Fibroblast of skin of left biceps (primary cell): Measurements from ENCODE around the gene CCDC170.
"Not testable (repeated sequence)": the region's sequence is repeated elsewhere in the genome, so short reads cannot be mapped to it uniquely, and the experiment has no call there.

Experiments
- DNase-seq, 2 experiments: peaks; one replicate each; pipeline ENCODE4 v3.0.0-alpha.2; 2013; ENCODE audit warnings: low read depth in 2 of 2

The CCDC170 gene

DNA sequence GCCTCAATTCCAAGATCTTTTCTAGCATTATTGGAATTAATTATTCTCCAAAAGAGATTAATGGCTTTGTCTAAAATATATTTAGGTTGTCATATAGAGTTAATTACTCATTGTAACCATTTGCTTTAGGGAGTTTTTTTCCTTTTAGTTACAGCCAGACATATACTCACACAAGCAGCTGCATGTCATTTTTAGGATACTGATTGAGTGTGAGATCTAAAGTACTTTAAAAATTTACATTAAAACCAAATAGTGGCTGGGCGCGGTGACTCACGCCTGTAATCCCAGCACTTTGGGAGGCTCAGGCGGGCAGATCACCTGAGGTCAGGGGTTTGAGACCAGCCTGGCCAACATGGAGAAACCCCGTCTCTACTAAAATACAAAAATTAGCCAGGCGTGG lies 51.1 kb downstream of the CCDC170 start:
- DNase-seq = not testable (repeated sequence)

DNA sequence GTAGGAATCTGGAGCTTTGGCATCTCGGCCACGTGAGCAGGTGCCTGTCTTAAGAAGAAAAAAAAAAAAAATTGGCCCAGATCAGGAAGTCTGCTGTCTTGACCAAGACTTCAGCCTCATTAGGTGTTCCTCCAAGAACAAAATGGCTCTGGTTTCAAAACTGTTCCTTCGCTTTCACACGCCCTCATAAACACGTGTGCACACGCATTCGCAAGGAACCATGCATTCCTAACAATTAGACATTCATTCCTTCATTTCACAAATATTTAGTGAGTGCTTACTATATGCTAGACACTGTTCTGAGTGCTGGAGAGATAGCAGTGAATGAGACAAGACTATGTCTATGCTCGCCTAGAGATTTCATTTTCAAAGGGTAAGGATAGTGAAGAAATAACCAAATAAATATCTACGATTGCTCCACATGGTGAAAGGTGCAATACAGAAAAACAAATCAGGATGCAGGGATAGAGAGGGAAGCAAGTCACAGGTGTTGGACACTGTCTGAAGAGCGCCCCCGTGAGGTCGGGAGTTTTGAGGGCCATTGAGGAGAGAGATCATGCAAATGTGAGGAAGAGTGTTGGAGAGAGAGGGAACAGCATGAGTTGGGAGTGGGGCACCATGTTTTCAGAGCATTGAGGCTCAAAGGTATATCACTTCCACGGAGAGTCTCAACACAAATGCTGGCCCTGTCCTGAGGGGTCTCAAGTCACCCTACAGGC lies 53.3 kb downstream of the CCDC170 start:
- DNase-seq = no peak

GRCh38 chr6:151548201-151548600 lies 54.4 kb downstream of the CCDC170 start:
- DNase-seq = no peak

- no peak for DNase-seq
These were observed 56.0 kb downstream of the CCDC170 start for GRCh38 chr6:151549790-151550189.

GRCh38 chr6:151550618-151551017 lies 56.8 kb downstream of the CCDC170 start:
- no peak for DNase-seq

GRCh38 chr6:151551223-151551857 lies 57.5 kb downstream of the CCDC170 start:
- DNase-seq = no peak

GRCh38 chr6:151553416-151554165 lies 59.8 kb downstream of the CCDC170 start:
- DNase-seq = no peak

DNA sequence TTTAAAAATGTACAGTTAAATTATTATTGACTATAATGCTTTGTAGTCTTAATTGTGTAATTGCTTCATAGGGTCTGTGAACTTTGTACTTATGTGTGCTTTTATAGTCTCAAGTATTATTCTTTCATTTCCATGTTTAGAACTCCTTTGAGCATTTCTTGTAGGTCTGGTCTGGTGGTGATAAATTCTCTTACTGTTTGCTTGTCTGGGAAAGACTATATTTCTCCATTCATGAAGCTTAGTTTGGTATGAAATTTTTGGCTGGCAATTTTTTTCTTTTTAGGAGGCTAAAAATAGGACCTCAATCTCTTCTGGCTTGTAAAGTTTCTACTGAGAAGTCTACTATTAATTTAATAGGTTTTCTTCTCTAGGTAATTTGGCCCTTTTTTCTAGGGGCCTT lies 67.4 kb downstream of the CCDC170 start:
- no peak for DNase-seq

DNA sequence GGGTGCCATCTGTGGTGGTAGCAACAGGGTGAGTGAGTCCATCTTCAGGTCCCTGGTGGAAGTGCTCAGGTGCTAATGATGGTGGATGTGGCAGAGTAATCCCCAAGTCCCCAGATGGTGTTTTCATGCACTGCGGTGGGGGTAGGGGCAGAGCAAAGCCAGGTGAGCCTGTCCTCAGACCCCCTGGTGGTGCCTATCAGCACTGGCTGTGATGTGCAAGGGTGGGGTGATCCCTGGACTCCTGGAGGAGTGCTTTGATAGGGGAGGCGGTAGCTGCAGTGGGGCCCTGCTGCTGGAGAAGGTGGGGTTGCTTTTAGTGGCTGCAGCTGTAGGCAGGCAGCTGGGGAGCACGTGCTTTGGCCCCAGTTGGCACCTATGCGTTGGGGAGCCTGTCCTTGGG lies 70.8 kb downstream of the CCDC170 start:
- no peak for DNase-seq

GRCh38 chr6:151565940-151566339 lies 72.1 kb downstream of the CCDC170 start:
- no peak for DNase-seq

DNA sequence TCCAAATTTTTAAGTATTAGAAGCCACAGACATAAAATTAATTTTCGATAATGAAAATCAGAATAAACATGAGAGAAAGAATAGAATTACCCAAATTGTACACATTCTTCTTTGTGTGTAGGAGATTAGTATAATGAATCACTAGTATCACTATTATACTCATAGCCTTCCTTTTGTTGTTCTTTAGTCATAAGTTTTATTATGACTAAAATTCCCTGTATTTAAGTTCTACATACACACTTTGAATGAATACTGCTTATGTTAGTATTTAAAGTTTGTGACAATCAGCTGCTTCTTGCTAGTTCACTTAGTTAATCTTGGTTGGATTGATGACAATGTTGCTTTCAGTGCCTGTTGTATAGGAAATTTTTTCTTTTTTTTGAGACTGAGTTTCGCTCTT lies 72.7 kb downstream of the CCDC170 start:
- DNase-seq = no peak

- no peak for DNase-seq
These were observed 82.8 kb downstream of the CCDC170 start for GRCh38 chr6:151576633-151577032.

DNA sequence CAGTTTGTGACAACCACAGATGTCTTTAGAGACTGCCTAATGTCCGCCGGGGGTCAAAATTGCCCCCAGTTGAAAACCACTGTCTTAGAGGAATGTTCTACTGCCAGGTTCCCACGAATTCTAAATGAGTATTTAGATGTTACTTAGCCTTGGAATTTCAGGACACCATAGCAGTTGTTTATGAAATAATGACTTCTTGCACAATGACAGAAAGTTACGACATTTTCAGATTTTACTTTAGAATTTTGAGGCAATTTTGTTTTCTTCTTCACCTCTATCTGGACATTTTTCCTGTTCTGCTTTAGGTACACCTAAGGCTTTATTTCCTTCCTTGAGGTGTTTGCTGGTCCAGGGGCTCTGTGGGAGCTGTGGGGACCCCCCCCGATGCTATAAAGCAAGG lies 83.4 kb downstream of the CCDC170 start:
- no peak for DNase-seq

DNA sequence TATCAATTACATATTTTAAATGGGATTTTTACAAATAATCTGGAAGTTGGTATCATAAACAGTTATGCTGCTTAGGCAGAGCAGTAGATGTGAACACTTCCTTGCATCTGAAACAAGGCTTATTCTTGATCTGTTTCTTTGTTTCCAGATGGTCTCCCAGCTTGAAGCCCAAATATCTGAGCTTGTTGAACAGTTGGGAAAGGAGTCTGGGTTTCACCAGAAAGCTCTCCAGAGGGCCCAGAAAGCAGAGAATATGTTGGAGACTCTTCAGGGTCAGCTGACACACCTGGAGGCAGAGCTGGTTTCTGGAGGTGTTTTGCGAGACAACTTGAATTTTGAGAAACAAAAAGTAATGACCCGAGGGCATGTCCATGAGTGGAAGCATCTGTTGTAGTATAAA lies 91.9 kb downstream of the CCDC170 start:
- DNase-seq = no peak

- no peak for DNase-seq
These were observed 95.8 kb downstream of the CCDC170 start for GRCh38 chr6:151589667-151590066.

- no peak for DNase-seq
These were observed 96.9 kb downstream of the CCDC170 start for GRCh38 chr6:151590742-151591141.

GRCh38 chr6:151592449-151593159 lies 98.8 kb downstream of the CCDC170 start:
- DNase-seq = no peak

DNA sequence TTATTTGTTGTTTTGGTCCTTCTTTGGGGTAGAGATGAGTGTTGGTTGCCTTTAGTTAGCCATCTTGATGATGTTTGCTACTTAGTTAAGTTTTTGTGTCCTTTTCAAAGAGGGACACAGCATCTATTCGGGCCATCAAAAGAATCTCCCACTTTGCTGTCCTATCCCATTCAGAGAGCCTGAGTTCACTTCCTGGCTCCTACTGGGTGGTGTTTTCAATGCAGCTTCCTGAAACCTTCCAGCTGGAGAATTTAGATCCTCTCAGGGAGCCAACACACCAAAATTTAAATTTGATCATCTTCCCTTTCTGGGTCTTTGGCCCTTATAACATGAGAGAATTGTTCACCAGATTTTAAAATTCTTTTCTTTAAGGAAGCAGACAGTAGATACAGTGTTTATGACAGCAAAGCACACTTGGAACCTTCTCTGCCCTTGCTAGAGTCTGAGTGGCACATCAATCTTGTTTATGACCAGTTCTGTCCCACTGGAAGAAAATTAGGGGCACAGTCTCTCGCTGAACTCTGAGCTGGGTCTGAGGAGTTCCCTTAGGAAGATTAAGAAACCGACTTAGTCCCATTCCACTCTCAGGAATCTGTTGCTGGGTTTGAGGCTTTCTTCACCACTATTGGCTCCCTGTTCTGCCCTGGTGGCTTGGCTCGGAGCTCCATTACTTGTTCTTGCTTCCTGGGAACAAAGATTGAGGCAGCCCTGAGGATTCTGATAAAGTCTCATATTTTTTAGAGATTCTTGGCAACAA lies 115.5 kb downstream of the CCDC170 start:
- no peak for DNase-seq

DNA sequence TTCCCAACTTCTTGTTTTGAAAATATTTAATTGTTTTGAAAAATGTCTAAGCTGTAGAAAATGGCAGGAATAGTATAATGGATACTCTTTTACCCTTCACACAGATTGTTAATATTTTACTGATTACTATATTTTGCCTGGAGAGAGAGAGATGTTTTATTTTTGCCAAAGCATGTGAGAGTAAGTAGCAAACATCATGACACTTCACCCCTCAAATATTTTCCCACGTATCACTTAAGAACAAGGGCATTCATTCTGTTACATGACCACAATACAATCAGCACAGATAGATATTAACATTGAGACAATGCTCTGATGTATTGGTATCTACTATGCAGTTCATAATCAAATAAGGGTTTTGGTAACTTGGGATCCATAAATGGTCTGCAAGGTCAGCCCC lies 116.5 kb downstream of the CCDC170 start:
- no peak for DNase-seq

DNA sequence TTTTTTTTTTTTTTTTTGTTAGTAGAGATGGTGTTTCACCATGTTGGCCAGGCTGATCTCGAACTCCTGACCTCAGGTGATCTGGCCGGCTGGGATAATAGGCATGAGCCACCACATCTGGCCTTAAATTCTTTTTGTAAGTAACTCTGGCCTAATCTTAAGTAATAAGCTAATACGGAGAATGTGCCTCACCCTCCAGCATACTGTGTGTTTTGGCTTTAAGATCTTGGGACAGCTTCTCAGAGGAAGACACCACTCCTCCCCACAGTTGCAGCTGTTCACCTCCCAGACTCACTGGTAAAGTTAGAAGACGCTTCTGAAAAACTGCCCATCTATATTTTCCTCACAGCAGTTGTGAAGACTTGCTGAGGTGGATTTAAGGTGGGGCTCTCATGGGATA lies 120.8 kb downstream of the CCDC170 start:
- DNase-seq = no peak

- DNase-seq = no peak
These were observed 122.3 kb downstream of the CCDC170 start for GRCh38 chr6:151616091-151616513.

DNA sequence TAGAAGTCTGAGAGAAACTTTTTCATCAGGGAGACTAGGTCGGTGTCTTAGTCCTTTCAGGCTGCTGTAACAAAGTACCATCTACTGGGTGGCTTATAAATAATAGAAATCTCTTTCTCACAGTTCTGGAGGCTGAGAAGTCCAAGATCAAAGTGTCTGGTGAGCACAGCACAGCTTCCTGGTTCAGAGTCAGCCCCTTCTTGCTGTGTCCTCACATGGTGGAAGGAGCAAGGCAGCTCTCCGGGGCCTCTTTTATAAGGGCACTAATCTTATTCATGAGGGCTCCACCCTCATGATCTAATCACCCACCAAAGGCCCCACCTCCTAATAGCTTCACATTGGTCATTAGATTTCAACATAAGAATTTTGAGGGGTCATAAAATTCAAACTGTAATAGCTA lies 122.8 kb downstream of the CCDC170 start:
- DNase-seq = no peak
